Fibroblast of mammary gland (primary cell): Measurements from ENCODE around the gene ZNF500.

Experiments
- DNase-seq: peaks from one replicate; pipeline ENCODE4 v3.0.0-alpha.2; 2010; ENCODE audit warnings: low read depth
- H3K4me3 ChIP-seq: 2 replicates; pipeline ENCODE4 v1.5.1; 2011; ENCODE audit warnings: low read depth, mild to moderate bottlenecking, low read length, moderate library complexity; ENCODE audit not compliant: control insufficient read depth
- CTCF ChIP-seq: conservative IDR thresholded peaks from 2 replicates; pipeline ENCODE4 v1.5.1; 2011; ENCODE audit warnings: low read depth, low read length, inconsistent platforms; ENCODE audit not compliant: control insufficient read depth, insufficient read depth

Gene ZNF500

GRCh38 chr16:4700997-4701743, 65.8 kb downstream of the ZNF500 start:
- H3K4me3 ChIP-seq, result no peak overlapping the region
- TF ChIP-seq CTCF, result no peak
- no peak for DNase-seq

GRCh38 chr16:4700380-4700996, 66.5 kb downstream of the ZNF500 start:
- TF ChIP-seq CTCF, result no peak
- no peak for DNase-seq
- no peak overlapping the region for H3K4me3 ChIP-seq

- DNase-seq, result no peak
- H3K4me3 ChIP-seq, result no peak overlapping the region
- no peak for TF ChIP-seq CTCF
Observed at GRCh38 chr16:4699046-4699556, 67.9 kb downstream of the ZNF500 start.

GRCh38 chr16:4698321-4699045, 68.5 kb downstream of the ZNF500 start:
- DNase-seq, result no peak
- no peak for TF ChIP-seq CTCF
- no peak overlapping the region for H3K4me3 ChIP-seq
